GM19452 (cell line): ENCODE results near the gene NDUFS4.
"Not testable (repeated sequence)": the region's sequence is repeated elsewhere in the genome, so short reads cannot be mapped to it uniquely, and the experiment has no call there.

Source experiments
- ATAC-seq: cut with Tn5 transposase; IDR thresholded peaks from one replicate; pipeline ENCODE4 v1.9.1; 2021; ENCODE audit not compliant: unreplicated experiment

The NDUFS4 gene

DNA sequence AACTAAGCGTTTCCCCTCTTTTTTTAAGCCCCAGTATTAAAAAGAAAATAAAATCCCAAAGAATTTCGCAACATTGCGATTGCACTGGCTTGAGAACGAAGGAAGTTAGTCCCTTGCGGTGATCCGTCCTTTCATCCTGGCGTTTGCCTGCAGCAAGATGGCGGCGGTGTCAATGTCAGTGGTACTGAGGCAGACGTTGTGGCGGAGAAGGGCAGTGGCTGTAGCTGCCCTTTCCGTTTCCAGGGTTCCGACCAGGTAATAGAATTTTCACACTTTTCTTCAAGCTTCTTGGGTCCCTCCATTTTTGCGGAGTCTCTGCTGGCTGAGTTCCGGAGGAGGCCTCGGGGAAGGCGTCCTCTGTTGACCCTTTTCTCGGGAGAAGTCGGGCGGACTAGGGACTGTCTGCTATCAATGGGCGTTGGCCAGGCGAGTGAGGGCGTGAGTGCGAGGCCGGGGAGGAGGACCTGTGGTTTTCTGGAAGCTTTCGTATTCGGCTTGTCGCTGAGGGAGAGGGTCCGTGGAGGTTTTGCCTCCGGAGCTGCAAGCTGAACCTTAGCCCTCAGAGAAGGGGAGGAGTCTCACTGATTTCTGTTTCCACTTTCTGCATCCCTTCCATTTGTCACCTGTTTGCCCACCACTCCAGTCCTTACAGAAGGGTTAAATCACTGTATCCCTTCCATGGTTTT, at the start of gene NDUFS4:
TSS of gene NDUFS4 (plus strand) at position 134 of the 686 bp plus-strand sequence. CDS start at position 158, 24 bp downstream.
- ATAC-seq, result peak; percentile 93

GRCh38 chr5:53512539-53512938, 47.9 kb upstream of the NDUFS4 start:
- no peak for ATAC-seq

DNA sequence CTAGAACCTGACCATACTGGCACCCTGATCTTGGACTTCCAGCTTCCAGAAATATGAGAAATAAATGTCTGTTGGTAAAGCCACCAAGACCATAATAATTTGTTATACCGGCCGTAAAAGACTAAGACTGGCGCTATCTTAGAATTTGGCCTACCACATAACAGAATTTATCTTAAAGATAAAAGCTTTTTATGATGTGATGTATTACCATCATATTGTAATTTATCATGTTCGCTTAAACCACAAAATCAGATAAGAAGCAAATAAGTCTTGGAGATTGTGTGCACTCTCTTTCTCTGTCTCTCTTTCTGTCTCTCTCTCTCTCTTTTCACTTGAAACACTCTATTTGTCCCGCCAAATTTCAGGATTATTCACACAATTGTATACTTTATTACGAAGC, 44.5 kb upstream of the NDUFS4 start:
- no peak for ATAC-seq

DNA sequence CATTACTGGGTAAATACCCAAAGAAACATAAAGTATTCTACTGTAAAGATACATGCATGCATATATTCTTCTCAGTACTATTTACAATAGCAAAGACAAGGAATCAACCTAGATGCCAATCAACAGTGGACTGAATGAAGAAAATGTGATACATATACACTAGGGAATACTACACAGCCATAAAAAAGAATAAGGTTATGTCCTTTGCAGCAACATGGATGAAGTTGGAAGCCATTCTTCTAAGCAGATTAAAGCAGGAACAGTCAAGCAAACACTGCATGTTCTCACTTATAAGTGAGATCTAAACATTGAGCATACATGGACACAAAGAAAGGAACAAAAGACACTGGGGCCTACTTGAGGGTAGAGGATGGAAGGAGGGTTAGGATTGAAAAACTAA, 39.6 kb upstream of the NDUFS4 start:
- no peak for ATAC-seq

DNA sequence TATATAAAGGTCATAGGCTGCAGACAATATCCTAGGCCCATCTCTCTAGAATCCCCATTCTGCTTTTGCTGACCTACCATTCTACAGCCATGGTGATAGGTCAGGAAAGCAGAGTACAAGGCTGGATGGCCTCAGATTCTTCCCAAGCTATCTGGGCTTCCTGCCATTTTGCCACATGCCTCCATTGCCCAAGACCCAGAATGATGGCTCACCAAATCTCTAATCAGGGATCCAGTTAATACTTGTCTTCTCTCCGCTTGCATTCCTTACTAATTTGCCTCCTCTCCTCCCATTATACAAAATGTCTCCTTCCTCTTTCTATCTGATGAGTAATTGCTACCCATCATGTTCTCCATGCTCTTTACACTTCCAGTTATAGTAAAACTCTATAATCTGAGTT, 22.7 kb upstream of the NDUFS4 start:
- no peak for ATAC-seq

GRCh38 chr5:53540739-53541138, 19.7 kb upstream of the NDUFS4 start:
- ATAC-seq, result not testable (repeated sequence)

GRCh38 chr5:53541859-53542258, 18.6 kb upstream of the NDUFS4 start:
- no peak for ATAC-seq

DNA sequence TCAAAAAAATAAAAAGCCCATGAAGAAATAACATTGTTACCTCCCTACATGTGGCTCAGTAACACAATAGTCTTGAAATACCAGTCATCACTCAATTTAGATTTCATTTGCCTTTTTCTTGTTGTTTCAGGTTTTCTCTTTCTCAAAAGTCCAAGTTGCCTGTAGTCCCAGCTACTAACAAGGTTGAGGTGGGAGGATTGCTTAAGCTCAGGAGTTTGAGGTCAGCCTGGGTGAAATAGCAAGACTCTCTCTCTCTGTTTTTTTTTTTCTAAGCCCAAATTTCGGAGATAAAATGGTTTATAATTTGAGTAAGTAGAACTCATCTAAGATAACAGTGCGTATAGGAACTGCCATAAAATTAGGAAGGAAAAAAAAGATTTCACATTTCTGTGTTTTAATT, 17.5 kb upstream of the NDUFS4 start:
- no peak for ATAC-seq

- ATAC-seq, result no peak
Observed at GRCh38 chr5:53543401-53543800, 17.0 kb upstream of the NDUFS4 start.

DNA sequence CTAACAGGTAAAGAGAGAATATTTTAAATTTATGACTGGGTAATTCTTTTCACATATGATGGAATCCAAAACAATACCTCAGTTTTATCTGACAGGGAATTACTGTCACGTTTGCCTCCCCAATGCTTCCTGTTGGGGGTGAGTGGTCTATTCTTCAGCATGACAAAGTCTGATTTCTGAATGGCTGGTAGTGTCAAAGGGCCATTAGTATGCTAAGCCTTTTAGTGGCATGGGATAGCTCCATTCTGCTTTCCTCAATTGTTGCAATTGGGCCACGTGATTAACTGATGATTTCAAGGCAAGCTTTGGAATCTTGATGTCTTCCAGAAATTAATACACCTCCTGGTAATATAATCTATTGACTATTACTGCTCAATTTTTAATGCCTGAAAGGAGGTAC, 14.7 kb upstream of the NDUFS4 start:
- no peak for ATAC-seq

- ATAC-seq, result no peak
Observed at GRCh38 chr5:53547226-53547625, 13.2 kb upstream of the NDUFS4 start.

GRCh38 chr5:53548501-53548900, 11.9 kb upstream of the NDUFS4 start:
- ATAC-seq, result not testable (repeated sequence)

- no peak for ATAC-seq
Observed at GRCh38 chr5:53549792-53550191, 10.6 kb upstream of the NDUFS4 start.

GRCh38 chr5:53552561-53552960, 7.9 kb upstream of the NDUFS4 start:
- no peak for ATAC-seq

DNA sequence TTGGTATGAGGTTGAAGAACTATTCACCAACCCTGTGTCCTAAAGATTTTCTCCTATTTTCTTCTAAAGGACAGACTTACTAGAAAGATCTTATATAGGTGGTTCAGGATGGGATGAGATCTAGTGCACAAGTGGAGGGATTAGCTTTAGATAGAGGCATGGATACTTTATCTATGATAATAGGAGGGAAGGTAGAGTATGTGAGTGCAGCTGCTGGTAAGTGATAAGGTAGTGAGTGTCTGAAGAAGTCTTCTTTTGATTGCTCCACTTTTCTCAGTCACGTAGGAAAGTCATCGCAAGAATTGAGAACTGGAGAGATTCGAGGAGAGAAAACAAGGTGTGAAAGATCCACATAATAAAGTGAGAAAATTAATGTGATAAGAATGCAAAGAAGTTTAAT, 6.0 kb upstream of the NDUFS4 start:
- ATAC-seq, result no peak

DNA sequence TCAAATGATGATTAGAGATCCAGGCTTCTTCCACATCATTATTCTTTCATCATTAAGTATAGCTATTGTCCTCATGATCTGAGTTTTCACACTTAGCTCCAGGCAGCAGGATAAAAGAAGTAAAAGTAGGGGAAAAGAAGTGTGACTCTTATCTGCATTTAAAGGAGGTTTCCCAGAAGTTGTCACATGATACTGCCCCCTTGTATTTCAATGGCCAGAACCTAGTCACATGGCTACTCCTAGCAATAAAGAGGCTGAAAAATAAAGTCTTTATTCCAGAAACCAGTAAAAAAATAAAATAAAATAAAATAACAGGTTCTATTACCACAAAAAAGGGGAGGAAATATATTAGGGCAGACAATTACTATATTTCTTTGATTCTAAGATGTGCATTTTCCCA, 5.3 kb upstream of the NDUFS4 start:
- ATAC-seq, result no peak

DNA sequence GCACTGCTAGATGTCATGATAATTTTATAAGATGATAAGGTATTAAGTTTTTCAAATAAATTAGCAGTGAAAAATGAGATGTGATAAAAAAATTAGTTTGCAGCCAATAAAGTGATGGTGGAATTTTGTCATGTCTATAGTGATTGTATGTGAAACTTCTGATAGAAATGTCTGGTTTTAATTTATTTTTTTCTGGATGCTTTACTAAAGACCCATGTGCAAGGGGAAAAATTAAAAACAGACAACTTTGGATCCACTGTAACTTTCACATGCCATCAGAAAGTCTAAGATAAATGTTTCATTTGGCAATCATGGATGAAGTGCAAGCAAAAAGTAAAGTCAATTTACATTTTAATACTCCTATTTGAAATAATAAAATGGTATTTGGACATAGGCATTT, 4.4 kb upstream of the NDUFS4 start:
- no peak for ATAC-seq

DNA sequence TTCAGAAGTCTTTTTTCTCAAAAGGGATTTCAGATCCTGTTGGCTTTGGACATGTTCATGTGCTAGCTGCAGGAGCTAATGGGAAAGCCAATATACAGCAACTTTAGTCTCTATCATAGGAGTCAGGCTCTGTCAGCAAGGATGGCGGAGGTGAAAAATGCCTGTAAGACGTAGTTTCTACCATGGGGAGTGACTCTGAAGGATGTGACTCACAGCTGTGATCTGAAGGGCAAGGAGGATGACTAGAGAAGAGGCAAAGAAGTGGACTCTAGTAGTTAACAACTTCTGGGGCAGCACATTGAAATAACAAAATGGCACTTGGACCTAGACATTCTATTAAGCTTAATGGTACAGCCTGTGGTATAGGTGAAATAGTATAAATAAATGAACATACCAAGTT, 3.1 kb upstream of the NDUFS4 start:
- ATAC-seq, result no peak

DNA sequence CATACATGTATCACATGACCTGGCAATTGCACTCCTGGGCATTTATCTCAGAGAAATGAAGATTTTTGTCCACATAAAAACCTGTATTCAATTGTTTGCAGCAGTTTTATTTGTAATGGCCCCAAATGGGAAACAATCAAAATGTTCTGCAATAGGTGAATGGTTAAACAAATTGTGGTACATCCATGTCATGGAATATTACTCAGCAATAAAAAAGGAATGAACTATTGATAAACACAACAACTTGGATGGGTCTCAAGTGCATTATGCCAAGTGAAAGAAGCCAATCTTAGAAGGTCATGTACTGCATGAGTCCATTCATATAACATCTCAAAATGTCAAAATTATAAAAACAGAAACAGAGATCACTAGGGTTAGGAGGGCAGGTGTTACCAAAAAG, 1.5 kb upstream of the NDUFS4 start:
- no peak for ATAC-seq

DNA sequence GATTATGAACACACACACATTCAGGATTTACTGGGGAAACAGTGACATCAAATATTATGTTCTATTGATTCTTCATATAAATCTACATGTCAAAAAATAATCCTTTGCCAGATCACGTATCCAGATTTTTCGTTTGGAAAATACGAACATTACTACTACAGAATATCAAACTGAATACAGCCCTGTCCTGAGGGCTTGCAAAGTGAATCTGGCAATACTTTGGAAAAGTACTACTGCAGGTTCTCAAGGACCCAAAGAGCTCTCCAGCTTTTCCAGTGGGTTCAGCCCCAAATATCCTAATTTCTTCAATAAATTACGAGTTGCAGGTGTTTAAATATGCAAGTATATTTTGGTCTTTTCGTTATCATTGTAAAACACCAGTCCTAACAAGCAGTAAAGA, 411 bp upstream of the NDUFS4 start:
- ATAC-seq, result peak; percentile 11

- ATAC-seq, result no peak
Observed at GRCh38 chr5:53568401-53568800, 8.0 kb downstream of the NDUFS4 start.

GRCh38 chr5:53568871-53569270, 8.4 kb downstream of the NDUFS4 start:
- ATAC-seq, result no peak

GRCh38 chr5:53569453-53569852, 9.0 kb downstream of the NDUFS4 start:
- no peak for ATAC-seq
